Endothelial cell of umbilical vein (primary cell): ENCODE results near the gene SRCIN1. TPM values are rescaled to one million over a fixed set of nuclear protein-coding genes. Genes with fewer than 3 reads are reported as not detected.

Source experiments
- BruUV-seq: library from RNA; stranded (reverse); fragments of 400-500 nt; replicated peaks from 2 replicates; lab custom pipeline; 2021; lab: Mats Ljungman, UMichigan
- CTCF ChIA-PET: fragments of 300-600, 350-600 bp; sonication (Branson Sonifier 250); formaldehyde crosslinking; loops from one replicate; lab custom pipeline; 2021; ENCODE audit warnings: antibody characterized with exemption, inconsistent platforms; lab: Charles Lee
- POLR2A ChIA-PET: fragments of 300-600, 350-600 bp; sonication (Branson Sonifier 250); formaldehyde crosslinking; loops from one replicate; lab custom pipeline; 2021; ENCODE audit warnings: antibody characterized with exemption, inconsistent platforms; lab: Charles Lee
- DNase-seq: peaks from one replicate; pipeline ENCODE4 v3.0.0-alpha.2; 2011; ENCODE audit warnings: low read depth, low spot score
- FAIRE-seq: peaks from 2 replicates; lab custom pipeline; 2011; peaks lifted over from hg19 to GRCh38; lab: Jason Lieb, UNC
- H2AFZ ChIP-seq: 2 replicates; pipeline ENCODE4 v1.6.0; 2012; ENCODE audit warnings: low read depth, low read length, control low read depth, inconsistent platforms
- H3K27ac ChIP-seq: 2 replicates; pipeline ENCODE4 v1.5.1; 2011; ENCODE audit warnings: low read depth, mild to moderate bottlenecking, control low read depth, low read length, moderate library complexity; ENCODE audit not compliant: insufficient read depth
- H3K27me3 ChIP-seq, 2 experiments: 2 replicates each; pipeline versions ENCODE4 v1.6.0 to v1.6.1; 2011; ENCODE audit warnings: low read length in 2 of 2, mixed read lengths in 1 of 2; ENCODE audit not compliant: control insufficient read depth in 2 of 2, insufficient read depth in 2 of 2
- H3K36me3 ChIP-seq, 2 experiments: 2 replicates in 1 of 2; 3 replicates in 1 of 2; pipeline ENCODE4 v1.5.1; 2011; ENCODE audit warnings: low read length in 2 of 2, mild to moderate bottlenecking in 1 of 2, moderate library complexity in 1 of 2; ENCODE audit not compliant: control insufficient read depth in 2 of 2, insufficient read depth in 2 of 2; ENCODE audit errors: extremely low read depth in 1 of 2
- H3K4me1 ChIP-seq: 3 replicates; pipeline ENCODE4 v1.5.1; 2011; ENCODE audit warnings: mild to moderate bottlenecking, low read length; ENCODE audit not compliant: control insufficient read depth, insufficient read depth; ENCODE audit errors: extremely low read depth
- H3K4me2 ChIP-seq: 2 replicates; pipeline ENCODE4 v1.6.1; 2011; ENCODE audit warnings: low read length, control low read depth, mixed read lengths; ENCODE audit not compliant: insufficient read depth
- H3K4me3 ChIP-seq, 3 experiments: fragments of 200-600 bp in 1 of 3; sonication (generic), shearing (Covaris generic) in 1 of 3; replicated peaks in 1 of 3; 2 replicates each; pipeline ENCODE4 v1.5.1; 2011 to 2016; ENCODE audit warnings: control low read depth in 3 of 3, low read length in 3 of 3, mild to moderate bottlenecking in 2 of 3, inconsistent platforms in 1 of 3, low read depth in 1 of 3, moderate library complexity in 1 of 3; ENCODE audit not compliant: insufficient read depth in 1 of 3
- H3K79me2 ChIP-seq: 2 replicates; pipeline ENCODE4 v1.6.0; 2012; ENCODE audit warnings: low read length, inconsistent platforms; ENCODE audit not compliant: control insufficient read depth, insufficient read depth
- H3K9ac ChIP-seq: replicated peaks from 2 replicates; pipeline ENCODE3; 2011; ENCODE audit warnings: low read length, control low read depth; ENCODE audit not compliant: insufficient read depth; ENCODE audit errors: extremely low read depth
- H3K9me1 ChIP-seq: replicated peaks from 3 replicates; pipeline ENCODE4 v1.6.0; 2011; ENCODE audit warnings: mild to moderate bottlenecking, low read length; ENCODE audit not compliant: control insufficient read depth, insufficient read depth; ENCODE audit errors: extremely low read depth
- H3K9me3 ChIP-seq: replicated peaks from 2 replicates; pipeline ENCODE4 v1.5.1; 2012; ENCODE audit warnings: low read length, inconsistent platforms; ENCODE audit not compliant: control insufficient read depth, insufficient read depth
- H4K20me1 ChIP-seq: replicated peaks from 2 replicates; pipeline ENCODE3; 2011; ENCODE audit warnings: mild to moderate bottlenecking, low read length; ENCODE audit not compliant: control insufficient read depth, insufficient read depth; ENCODE audit errors: extremely low read depth
- CTCF ChIP-seq, 2 donors: IDR thresholded peaks; 1 replicate in 1 of 2; 2 replicates in 1 of 2; pipeline ENCODE4 v1.5.1; 2011; ENCODE audit warnings: low read length in 2 of 2, mild to moderate bottlenecking in 2 of 2, moderate library complexity in 2 of 2, control low read depth in 1 of 2, inconsistent platforms in 1 of 2, low read depth in 1 of 2; ENCODE audit not compliant: insufficient read depth in 1 of 2; ENCODE audit errors: extremely low read depth in 1 of 2
- EZH2 ChIP-seq: IDR thresholded peaks from 2 replicates; pipeline ENCODE4 v1.6.1; 2012; ENCODE audit warnings: borderline replicate concordance, low read depth, mild to moderate bottlenecking, moderate library complexity, low read length, inconsistent platforms; ENCODE audit not compliant: severe bottlenecking
- FOS ChIP-seq: IDR thresholded peaks from 2 replicates; pipeline ENCODE4 v1.6.1; 2011; ENCODE audit warnings: mild to moderate bottlenecking, low read length, moderate library complexity, borderline replicate concordance; ENCODE audit not compliant: insufficient read depth
- GATA2 ChIP-seq: IDR thresholded peaks from 2 replicates; pipeline ENCODE4 v1.7.0; 2011; ENCODE audit warnings: low read depth, mild to moderate bottlenecking, moderate library complexity, mixed read lengths, low read length; ENCODE audit not compliant: insufficient read length, insufficient read depth
- JUN ChIP-seq: IDR thresholded peaks from 2 replicates; pipeline ENCODE4 v1.6.1; 2011; ENCODE audit warnings: borderline replicate concordance, low read depth; ENCODE audit not compliant: insufficient read length, insufficient read depth
- MAX ChIP-seq: IDR thresholded peaks from 2 replicates; pipeline ENCODE4 v1.6.1; 2011; ENCODE audit not compliant: insufficient read depth, insufficient read length
- MYC ChIP-seq: IDR thresholded peaks from one replicate; pipeline ENCODE4 v1.6.1; 2011; ENCODE audit warnings: mild to moderate bottlenecking, low read depth, low read length
- POLR2A ChIP-seq: IDR thresholded peaks from 2 replicates; pipeline ENCODE4 v1.6.1; 2012; ENCODE audit warnings: low read depth, mild to moderate bottlenecking, control low read depth, low read length
- POLR2AphosphoS5 ChIP-seq: IDR thresholded peaks from 2 replicates; pipeline ENCODE4 v1.6.1; 2012; ENCODE audit warnings: low read depth, mild to moderate bottlenecking, control low read depth, low read length, moderate library complexity; ENCODE audit not compliant: insufficient read depth
- dilution Hi-C: fragments of 300-500 bp; cut with MboI; formaldehyde crosslinking; loops from one replicate; pipeline ENCODE4 v1.15.0; 2019; ENCODE audit warnings: low sequenced_read_pairs; ENCODE audit not compliant: extremely low pct_ligation_motif_present
- intact Hi-C: fragments of 100-400 bp; cut with micrococcal nuclease; formaldehyde crosslinking; loops from one replicate; pipeline ENCODE4 v1.10.0; 2022
- polyA plus RNA-seq, 4 experiments: library from polyadenylated mRNA; depleted of rRNA in 3 of 4; stranded (reverse) in 3 of 4; unstranded in 1 of 4; fragments of >200 nt; gene quantifications; 2 replicates each; pipeline versions ENCODE4 v1.2.1 to v1.2.3, GENCODE V29; 2011 to 2012; ENCODE audit warnings: missing spikeins in 1 of 4
- total RNA-seq: library from RNA; stranded (reverse); gene quantifications from 2 replicates; pipeline ENCODE4 v1.2.3, GENCODE V29; 2021

SRCIN1 gene
- total and polyA plus RNA-seq, 2 donors (not counting 3 experiments of a cell fraction or from before 2014, with no cell fraction given) = 0.15 to 0.35 TPM

GRCh38 chr17:38583828-38584349, 21.9 kb downstream of the SRCIN1 start:
- dilution Hi-C loops = no loop called here
- H3K27me3 ChIP-seq = peaks cover 28 to 32% of the 10 kb centered on the region in 2 experiments
- H3K4me3 ChIP-seq = no peak overlapping the region
- DNase-seq (no peak), FAIRE-seq (no peak)
- POLR2A ChIA-PET = interaction anchor here (1.0 kb wide), 1 partner anchor 26 kb away, joined by 15 read pairs; no protein-coding TSS in a partner anchor
- no peak overlapping the region for H3K4me2 ChIP-seq
- no peaks in the 10 kb centered on the region for H3K4me1 ChIP-seq
- H3K36me3 ChIP-seq = no peaks in the 10 kb centered on the region
- CTCF ChIA-PET = interaction anchor here (0.6 to 6.0 kb wide), 24 partner anchors 8 to 234 kb away, joined by 3 to 91 read pairs (median 5); no protein-coding TSS in a partner anchor
- no TSS peak for BruUV-seq
- TF ChIP-seq FOS (no peak), POLR2AphosphoS5 (no peak), CTCF (IDR thresholded peaks at IDR 0.05; ENCODE audit: extremely low read depth in 1 of 2, insufficient read depth in 1 of 2, low read depth in 1 of 2, low read length in 2 of 2) (no peak), EZH2 (no peak), MAX (no peak), POLR2A (no peak), GATA2 (no peak), JUN (no peak), MYC (no peak)
- no peaks in the 10 kb centered on the region for H3K9me1 ChIP-seq
- no peaks in the 10 kb centered on the region for H4K20me1 ChIP-seq
- no peak overlapping the region for H3K9ac ChIP-seq
- H3K79me2 ChIP-seq = no peaks in the 10 kb centered on the region
- no peak overlapping the region for H2AFZ ChIP-seq
- no peaks in the 10 kb centered on the region for H3K9me3 ChIP-seq
- H3K27ac ChIP-seq = no peak overlapping the region
- intact Hi-C loops = loop anchor here (1.0 kb wide), 2 partner anchors 26 to 164 kb away; no protein-coding TSS in a partner anchor
